IMR-90 (cell line): ENCODE results near the gene INPP5A. TPM values are rescaled to one million over a fixed set of nuclear protein-coding genes. Genes with fewer than 3 reads are reported as not detected.

Source experiments
- ATAC-seq: fragments of 200-7000 bp; cut with Tn5 transposase; 2 replicates; pipeline ENCODE4 v1.9.1; 2020; ENCODE audit warnings: low read depth, mild to moderate bottlenecking, moderate library complexity
- BruUV-seq: library from RNA; stranded (reverse); fragments of 400-500 nt; replicated peaks from 2 replicates; lab custom pipeline; 2021; lab: Mats Ljungman, UMichigan
- CTCF ChIA-PET: fragments of 300-600 bp; formaldehyde crosslinking; extraction: SDS; loops from one replicate; lab custom pipeline; 2021; ENCODE audit warnings: antibody characterized with exemption; lab: Yijun Ruan, JAX
- POLR2A ChIA-PET: fragments of 300-600 bp; sonication (Branson Sonifier 250); formaldehyde crosslinking; loops from one replicate; lab custom pipeline; 2022; ENCODE audit warnings: antibody characterized with exemption; ENCODE audit not compliant: unreplicated experiment; lab: Charles Lee
- DNase-seq: peaks from one replicate; pipeline ENCODE4 v3.0.0; 2013
- H2AFZ ChIP-seq: replicated peaks from 2 replicates; pipeline ENCODE3; 2013; ENCODE audit warnings: low read length, mild to moderate bottlenecking; ENCODE audit not compliant: poor library complexity
- H2AK5ac ChIP-seq: 2 replicates; pipeline ENCODE4 v1.6.1; 2013; ENCODE audit warnings: low read depth, low read length, inconsistent platforms
- H2AK9ac ChIP-seq: replicated peaks from 2 replicates; pipeline ENCODE3; 2013; ENCODE audit warnings: mild to moderate bottlenecking, low read depth, low read length, moderate library complexity; ENCODE audit not compliant: poor library complexity
- H2BK120ac ChIP-seq: 2 replicates; pipeline ENCODE4 v1.6.1; 2013; ENCODE audit warnings: low read depth, low read length, inconsistent platforms
- H2BK15ac ChIP-seq: 3 replicates; pipeline ENCODE4 v1.6.1; 2013; ENCODE audit warnings: low read depth, low read length, inconsistent platforms
- H2BK20ac ChIP-seq: 2 replicates; pipeline ENCODE4 v1.6.1; 2013; ENCODE audit warnings: low read depth, mild to moderate bottlenecking, inconsistent platforms, low read length, moderate library complexity
- H2BK5ac ChIP-seq: 2 replicates; pipeline ENCODE4 v1.6.1; 2013; ENCODE audit warnings: mild to moderate bottlenecking, low read depth, low read length, inconsistent platforms; ENCODE audit not compliant: poor library complexity, severe bottlenecking
- H3K14ac ChIP-seq: replicated peaks from 2 replicates; pipeline ENCODE4 v1.6.1; 2013; ENCODE audit warnings: low read depth, low read length, inconsistent platforms
- H3K18ac ChIP-seq: 2 replicates; pipeline ENCODE4 v1.6.1; 2013; ENCODE audit warnings: low read depth, low read length, control low read depth
- H3K23ac ChIP-seq: 2 replicates; pipeline ENCODE4 v1.6.1; 2013; ENCODE audit warnings: low read depth, low read length, inconsistent platforms
- H3K27ac ChIP-seq: 2 replicates; pipeline ENCODE4 v1.5.1; 2013; ENCODE audit warnings: mild to moderate bottlenecking, control low read depth, low read length; ENCODE audit not compliant: insufficient read depth
- H3K27me3 ChIP-seq: 2 replicates; pipeline ENCODE4 v1.6.1; 2013; ENCODE audit warnings: low read length; ENCODE audit not compliant: control insufficient read depth, insufficient read depth
- H3K36me3 ChIP-seq: 2 replicates; pipeline ENCODE4 v1.6.1; 2013; ENCODE audit warnings: low read length, mixed read lengths; ENCODE audit not compliant: control insufficient read depth, insufficient read depth
- H3K4ac ChIP-seq: 2 replicates; pipeline ENCODE4 v1.6.1; 2013; ENCODE audit warnings: low read depth, low read length, inconsistent platforms
- H3K4me1 ChIP-seq: 2 replicates; pipeline ENCODE4 v1.6.1; 2013; ENCODE audit warnings: low read length, mixed read lengths; ENCODE audit not compliant: control insufficient read depth, insufficient read depth
- H3K4me2 ChIP-seq: 2 replicates; pipeline ENCODE4 v1.6.1; 2013; ENCODE audit warnings: low read depth, mild to moderate bottlenecking, control low read depth, low read length, moderate library complexity
- H3K4me3 ChIP-seq: 2 replicates; pipeline ENCODE4 v1.5.1; 2013; ENCODE audit warnings: low read depth, mild to moderate bottlenecking, control low read depth, low read length, moderate library complexity; ENCODE audit not compliant: insufficient read depth
- H3K56ac ChIP-seq: 2 replicates; pipeline ENCODE4 v1.6.1; 2013; ENCODE audit warnings: low read length, inconsistent platforms; ENCODE audit not compliant: insufficient read depth; ENCODE audit errors: extremely low read depth
- H3K79me1 ChIP-seq, 2 experiments: 2 replicates each; pipeline ENCODE4 v1.6.1; 2013; ENCODE audit warnings: low read length in 2 of 2, inconsistent platforms in 1 of 2, low read depth in 1 of 2
- H3K9ac ChIP-seq: 2 replicates; pipeline ENCODE4 v1.6.1; 2013; ENCODE audit warnings: low read depth, low read length, control low read depth
- H3K9me1 ChIP-seq: 2 replicates; pipeline ENCODE4 v1.6.1; 2013; ENCODE audit warnings: low read length, inconsistent platforms; ENCODE audit not compliant: insufficient read depth
- H3K9me3 ChIP-seq: 2 replicates; pipeline ENCODE4 v1.6.1; 2013; ENCODE audit warnings: low read length; ENCODE audit not compliant: control insufficient read depth, insufficient read depth
- H4K20me1 ChIP-seq: 2 replicates; pipeline ENCODE4 v1.6.1; 2013; ENCODE audit warnings: low read length, inconsistent platforms; ENCODE audit not compliant: insufficient read depth
- H4K5ac ChIP-seq: 2 replicates; pipeline ENCODE4 v1.6.1; 2013; ENCODE audit warnings: mild to moderate bottlenecking, low read depth, low read length, control low read depth
- H4K8ac ChIP-seq, 2 experiments: 2 replicates each; pipeline ENCODE4 v1.6.1; 2013; ENCODE audit warnings: low read depth in 2 of 2, low read length in 2 of 2, control low read depth in 1 of 2, inconsistent platforms in 1 of 2
- H4K91ac ChIP-seq: 2 replicates; pipeline ENCODE4 v1.6.1; 2013; ENCODE audit warnings: low read depth, low read length, inconsistent platforms; ENCODE audit not compliant: insufficient read depth
- CHD1 ChIP-seq: IDR thresholded peaks from 2 replicates; pipeline ENCODE4 v1.6.1; 2012; ENCODE audit warnings: low read depth, low read length, improper control_type of control experiment
- RFX5 ChIP-seq: IDR thresholded peaks from 2 replicates; pipeline ENCODE4 v1.8.0; 2012; ENCODE audit warnings: low read depth, mild to moderate bottlenecking, low read length, moderate library complexity
- SMC3 ChIP-seq: fragments of 150-350 bp; IDR thresholded peaks from 2 replicates; pipeline ENCODE4 v1.6.1; 2016; ENCODE audit warnings: low read depth, mild to moderate bottlenecking, antibody characterized with exemption, low read length, moderate library complexity
- WGBS, 2 experiments: methylation state at CpG; one replicate each; pipeline versions ENCODE4 v1.1.5 to v1.1.7; 2013; ENCODE audit warnings: missing lambda C conversion rate in 2 of 2; ENCODE audit not compliant: insufficient read length in 1 of 2; ENCODE audit errors: extremely low coverage in 2 of 2; 5-methylcytosine and 5-hydroxymethylcytosine counted together
- dilution Hi-C: fragments of 300-500 bp; cut with HindIII; formaldehyde crosslinking; loops from one replicate; pipeline ENCODE4 v1.14.3; 2018; ENCODE audit warnings: low sequenced_read_pairs; ENCODE audit not compliant: unreplicated experiment
- in situ Hi-C: fragments of 300-500 bp; cut with MboI; formaldehyde crosslinking; loops from 3 replicates; pipeline ENCODE4 v1.14.3; 2019; ENCODE audit warnings: low sequenced_read_pairs, inconsistent platforms, mixed read lengths
- intact Hi-C: fragments of 100-400 bp; cut with micrococcal nuclease; formaldehyde crosslinking; loops from 2 replicates; pipeline ENCODE4 v1.10.0; 2022
- polyA plus RNA-seq, 3 experiments: library from polyadenylated mRNA; depleted of rRNA; stranded (reverse); fragments of >200 nt; gene quantifications; 2 replicates each; pipeline ENCODE4 v1.2.3, GENCODE V29; 2012; ENCODE audit warnings: low replicate concordance in 1 of 3
- total RNA-seq: library from RNA; depleted of rRNA; stranded (reverse); fragments of >200 nt; gene quantifications from 2 replicates; pipeline ENCODE4 v1.2.3, GENCODE V29; 2012
- TF ChIP-seq, protein P1 (sequence below): fragments of 150-350 bp; IDR thresholded peaks from 2 replicates; pipeline ENCODE4 v1.6.1; 2017; ENCODE audit warnings: mild to moderate bottlenecking, antibody characterized with exemption, low read length, low read depth

The INPP5A gene
- total and polyA plus RNA-seq, 2 of the 4 experiments (the other 2 are of a cell fraction) = 21.4 to 36.7 TPM

DNA sequence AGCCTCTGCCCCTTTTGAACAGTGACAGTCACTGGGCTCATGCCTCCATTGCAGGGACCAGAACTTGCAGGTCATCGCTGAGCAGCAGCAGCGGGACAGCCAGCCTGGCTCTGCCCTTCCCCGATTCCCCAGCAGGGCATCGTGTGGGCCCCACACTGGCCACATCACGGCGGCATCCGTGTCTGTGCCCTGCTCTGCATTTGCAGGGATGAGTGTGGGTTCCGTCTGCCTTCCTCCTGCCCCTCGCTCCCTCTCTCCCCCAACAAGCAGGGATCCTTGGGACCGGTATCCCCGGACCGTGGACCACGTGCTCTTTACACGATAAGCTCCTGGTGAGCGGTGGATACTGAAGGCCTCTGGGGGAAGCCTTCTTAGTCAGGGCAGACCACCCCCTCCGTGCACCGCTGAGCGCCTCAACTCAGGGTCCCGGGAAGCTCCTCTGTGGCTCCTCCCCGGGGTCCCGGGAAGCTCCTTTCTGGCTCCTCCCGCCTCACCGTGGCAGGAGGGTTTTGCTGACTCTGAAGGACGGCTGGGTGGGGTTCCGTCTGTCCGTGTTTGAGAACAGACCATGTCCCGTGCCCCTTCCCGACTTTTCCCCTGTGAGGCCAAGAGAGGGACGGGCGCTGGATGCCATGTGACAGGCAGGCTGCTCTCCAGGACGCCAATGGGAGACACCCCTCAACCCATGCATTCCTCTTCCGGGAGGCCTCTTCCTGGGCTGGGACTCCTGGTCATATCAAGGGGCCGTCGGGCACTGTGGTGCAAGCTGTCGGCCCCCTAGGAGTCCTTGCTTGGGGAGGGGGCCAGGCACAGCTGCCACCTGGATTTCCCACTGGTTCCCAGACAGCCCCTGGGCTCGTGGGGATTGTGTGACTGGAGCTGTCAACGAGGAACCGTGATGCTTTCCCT lies 271.9 kb downstream of the INPP5A start (continued):
- TF ChIP-seq CHD1 = no peak

DNA sequence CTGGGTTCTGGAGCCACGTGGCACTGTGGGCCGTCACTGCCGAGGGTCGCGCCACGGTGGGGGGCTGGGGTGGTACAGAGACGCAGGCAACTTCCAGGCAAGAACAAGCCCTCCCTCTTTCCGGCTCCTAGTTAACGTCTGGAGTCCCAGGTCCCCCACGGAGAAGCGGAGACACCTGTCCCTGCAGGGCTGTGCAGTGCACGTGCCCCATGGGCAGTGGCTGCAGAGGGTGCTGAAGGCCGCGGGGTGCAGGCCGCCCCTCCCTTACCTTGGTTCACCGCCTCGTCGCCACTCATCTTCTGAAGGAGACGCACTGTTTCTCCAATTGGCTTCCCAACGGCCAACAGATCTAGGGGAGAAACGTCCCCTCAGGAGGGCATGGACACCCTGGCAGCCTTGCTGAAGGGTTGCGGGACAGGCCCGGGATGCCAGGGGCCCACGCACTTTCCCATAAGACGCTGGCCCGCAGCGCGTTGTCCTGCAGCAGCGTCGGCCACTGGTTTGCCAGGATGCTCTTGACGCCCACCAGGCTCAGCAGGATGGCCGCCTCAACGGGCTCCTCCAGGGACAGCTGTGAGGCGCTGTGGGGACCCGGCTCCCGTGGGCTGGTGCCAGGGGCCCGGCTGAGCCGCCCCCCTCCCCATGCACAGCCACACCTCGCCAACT lies 272.7 kb downstream of the INPP5A start:
- no peak overlapping the region for H3K4me3 ChIP-seq
- no peaks in the 10 kb centered on the region for H3K9me1 ChIP-seq
- BruUV-seq = no TSS peak
- dilution Hi-C loops (no loop called here), intact Hi-C loops (no loop called here), in situ Hi-C loops (no loop called here)
- no peaks in the 10 kb centered on the region for H3K9me3 ChIP-seq
- H3K4ac ChIP-seq = no peak overlapping the region
- H2AK5ac ChIP-seq = no peak overlapping the region
- no peak overlapping the region for H3K4me2 ChIP-seq
- H3K18ac ChIP-seq = no peak overlapping the region
- DNase-seq (no peak), ATAC-seq (no peak)
- no peaks in the 10 kb centered on the region for H3K79me1 ChIP-seq
- H3K23ac ChIP-seq = no peak overlapping the region
- H3K9ac ChIP-seq = no peak overlapping the region
- no peak overlapping the region for H4K5ac ChIP-seq
- H2BK15ac ChIP-seq = no peak overlapping the region
- no peak overlapping the region for H2AK9ac ChIP-seq
- no peaks in the 10 kb centered on the region for H4K20me1 ChIP-seq
- no peak overlapping the region for H2BK5ac ChIP-seq
- ChIA-PET POLR2A (no interaction called here), CTCF (no interaction called here)
- no peak overlapping the region for H3K56ac ChIP-seq
- H4K91ac ChIP-seq = no peak overlapping the region
- H2BK120ac ChIP-seq = no peak overlapping the region
- no peak overlapping the region for H2BK20ac ChIP-seq
- peaks cover 24% of the 10 kb centered on the region; the same call in 1 of the 2 replicates for H3K27me3 ChIP-seq
- H3K27ac ChIP-seq = no peak overlapping the region
- 74% methylated on average over 28 of the region's 39 CpGs; no CpG with 5 or more reads in 1 of the 2 experiments for WGBS, 2 experiments
- no peaks in the 10 kb centered on the region for H3K4me1 ChIP-seq
- no peak overlapping the region for H3K14ac ChIP-seq
- H3K36me3 ChIP-seq = no peaks in the 10 kb centered on the region
- H2AFZ ChIP-seq = no peak overlapping the region
- no peak overlapping the region for H4K8ac ChIP-seq
- TF ChIP-seq SMC3 (no peak), RFX5 (no peak)
- TF ChIP-seq, protein P1, sequence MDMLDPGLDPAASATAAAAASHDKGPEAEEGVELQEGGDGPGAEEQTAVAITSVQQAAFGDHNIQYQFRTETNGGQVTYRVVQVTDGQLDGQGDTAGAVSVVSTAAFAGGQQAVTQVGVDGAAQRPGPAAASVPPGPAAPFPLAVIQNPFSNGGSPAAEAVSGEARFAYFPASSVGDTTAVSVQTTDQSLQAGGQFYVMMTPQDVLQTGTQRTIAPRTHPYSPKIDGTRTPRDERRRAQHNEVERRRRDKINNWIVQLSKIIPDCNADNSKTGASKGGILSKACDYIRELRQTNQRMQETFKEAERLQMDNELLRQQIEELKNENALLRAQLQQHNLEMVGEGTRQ = no peak
